NT2/D1 (cell line): ENCODE measurements around the gene KATNB1.

Source experiments
- SUZ12 ChIP-seq: IDR thresholded peaks from 2 replicates; pipeline ENCODE4 v1.6.1; 2011; ENCODE audit not compliant: insufficient read length, insufficient read depth; ENCODE audit errors: extremely low read depth
- YY1 ChIP-seq: IDR thresholded peaks from 2 replicates; pipeline ENCODE4 v1.6.1; 2011; ENCODE audit not compliant: insufficient read length, insufficient read depth
- ZNF274 ChIP-seq: IDR thresholded peaks from 2 replicates; pipeline ENCODE4 v1.6.1; 2011; ENCODE audit warnings: mild to moderate bottlenecking, low read depth, low read length

GRCh38 chr16:57783116-57783515 is 47.5 kb downstream of the KATNB1 start:
- TF ChIP-seq YY1 = no peak
- no peak for TF ChIP-seq ZNF274
- TF ChIP-seq SUZ12 = no peak
